WTC11 (cell line): ENCODE data around the gene SPDYE5. TPM values are rescaled to one million over a fixed set of nuclear protein-coding genes. Genes with fewer than 3 reads are reported as not detected.

Experiments used
- ATAC-seq: fragments of 200-7000 bp; cut with Tn5 transposase; 2 replicates; pipeline ENCODE4 v1.10.0; 2021; ENCODE audit warnings: mild to moderate bottlenecking, moderate library complexity
- CTCF ChIA-PET: fragments of 300-600 bp; sonication (Branson Sonifier 250); formaldehyde crosslinking; loops from one replicate; lab custom pipeline; 2021; ENCODE audit warnings: antibody characterized with exemption; lab: Charles Lee
- POLR2A ChIA-PET: fragments of 350-600 bp; sonication (Branson Sonifier 250); formaldehyde crosslinking; loops from one replicate; lab custom pipeline; 2021; ENCODE audit warnings: antibody characterized with exemption; lab: Charles Lee
- DNase-seq: peaks from one replicate; pipeline ENCODE4 v3.0.0; 2021; ENCODE audit warnings: low spot score
- H3K27ac Mint-ChIP-seq: 2 replicates; pipeline ENCODE4 v1.8.0; 2021; ENCODE audit warnings: mixed read lengths
- H3K27me3 Mint-ChIP-seq: 2 replicates; pipeline ENCODE4 v1.8.0; 2021; ENCODE audit warnings: low read depth, mild to moderate bottlenecking, moderate library complexity, mixed read lengths
- H3K36me3 Mint-ChIP-seq: 2 replicates; pipeline ENCODE4 v1.8.0; 2021; ENCODE audit warnings: mixed read lengths
- H3K4me1 Mint-ChIP-seq: 2 replicates; pipeline ENCODE4 v1.8.0; 2022; ENCODE audit warnings: mixed read lengths
- H3K4me3 Mint-ChIP-seq: 2 replicates; pipeline ENCODE4 v1.8.0; 2021; ENCODE audit warnings: mild to moderate bottlenecking, moderate library complexity, mixed read lengths
- H3K9me3 Mint-ChIP-seq: 2 replicates; pipeline ENCODE4 v1.8.0; 2021; ENCODE audit warnings: mixed read lengths
- ATF1 ChIP-seq: sonication (generic); formaldehyde crosslinking; IDR thresholded peaks from 2 replicates; pipeline ENCODE4 v1.8.1; 2023; ENCODE audit warnings: mild to moderate bottlenecking, moderate library complexity, missing genetic modification reagents
- ATF6 ChIP-seq: sonication (generic); formaldehyde crosslinking; IDR thresholded peaks from 2 replicates; pipeline ENCODE4 v1.8.1; 2023; ENCODE audit warnings: mild to moderate bottlenecking, missing genetic modification reagents
- CREB1 ChIP-seq: sonication (generic); formaldehyde crosslinking; IDR thresholded peaks from 2 replicates; pipeline ENCODE4 v1.8.0; 2023; ENCODE audit warnings: mild to moderate bottlenecking, missing genetic modification reagents
- FOXK1 ChIP-seq: sonication (generic); formaldehyde crosslinking; IDR thresholded peaks from 2 replicates; pipeline ENCODE4 v1.8.0; 2022; ENCODE audit warnings: mild to moderate bottlenecking, moderate library complexity, missing genetic modification reagents
- FOXP1 ChIP-seq: sonication (generic); formaldehyde crosslinking; IDR thresholded peaks from 2 replicates; pipeline ENCODE4 v1.8.0; 2022; ENCODE audit warnings: missing genetic modification reagents, mild to moderate bottlenecking, moderate library complexity, borderline replicate concordance
- IRF2 ChIP-seq: sonication (generic); formaldehyde crosslinking; IDR thresholded peaks from 2 replicates; pipeline ENCODE4 v1.8.0; 2022; ENCODE audit warnings: low read depth, missing genetic modification reagents, borderline replicate concordance
- KAT7 ChIP-seq: sonication (generic); formaldehyde crosslinking; IDR thresholded peaks from 2 replicates; pipeline ENCODE4 v1.8.1; 2023; ENCODE audit warnings: missing genetic modification reagents, mild to moderate bottlenecking, borderline replicate concordance
- PRRX2 ChIP-seq: fragments of 250-450 bp; sonication (Bioruptor Pico); IDR thresholded peaks from 2 replicates; pipeline ENCODE4 v1.8.0; 2021; ENCODE audit warnings: mild to moderate bottlenecking
- RORB ChIP-seq: fragments of 250-450 bp; sonication (Bioruptor Pico); IDR thresholded peaks from 2 replicates; pipeline ENCODE4 v1.9.0; 2021; ENCODE audit warnings: mild to moderate bottlenecking
- TCF7 ChIP-seq: sonication (generic); formaldehyde crosslinking; IDR thresholded peaks from 2 replicates; pipeline ENCODE4 v1.8.0; 2022; ENCODE audit warnings: mild to moderate bottlenecking, low read depth, missing genetic modification reagents, moderate library complexity
- USF2 ChIP-seq: sonication (generic); formaldehyde crosslinking; IDR thresholded peaks from 2 replicates; pipeline ENCODE4 v1.8.1; 2023; ENCODE audit warnings: mild to moderate bottlenecking, missing genetic modification reagents, moderate library complexity
- ZMAT4 ChIP-seq: fragments of 250-450 bp; sonication (Bioruptor Pico); IDR thresholded peaks from 2 replicates; pipeline ENCODE4 v1.9.0; 2021; ENCODE audit warnings: mild to moderate bottlenecking
- ZNF121 ChIP-seq: sonication (generic); formaldehyde crosslinking; IDR thresholded peaks from 2 replicates; pipeline ENCODE4 v1.8.0; 2023; ENCODE audit warnings: missing genetic modification reagents
- ZNF263 ChIP-seq: sonication (generic); formaldehyde crosslinking; IDR thresholded peaks from 2 replicates; pipeline ENCODE4 v1.8.1; 2022; ENCODE audit warnings: low read depth, mild to moderate bottlenecking, moderate library complexity, missing genetic modification reagents
- ZNF532 ChIP-seq: fragments of 250-450 bp; sonication (Bioruptor Pico); IDR thresholded peaks from 2 replicates; pipeline ENCODE4 v1.9.0; 2021; ENCODE audit warnings: mild to moderate bottlenecking, borderline replicate concordance
- ZSCAN18 ChIP-seq: fragments of 250-450 bp; sonication (Bioruptor Pico); IDR thresholded peaks from 2 replicates; pipeline ENCODE4 v2.1.2; 2022; ENCODE audit warnings: mild to moderate bottlenecking, moderate library complexity
- total RNA-seq: library from RNA; stranded (reverse); gene quantifications from 3 replicates; pipeline ENCODE4 v1.2.3, GENCODE V29; 2021
- TF ChIP-seq, protein P1 (sequence below): sonication (generic); formaldehyde crosslinking; IDR thresholded peaks from 2 replicates; pipeline ENCODE4 v1.8.1; 2023; ENCODE audit warnings: mild to moderate bottlenecking, missing genetic modification reagents, moderate library complexity
- TF ChIP-seq, protein P2 (sequence below): sonication (generic); formaldehyde crosslinking; IDR thresholded peaks from 2 replicates; pipeline ENCODE4 v1.8.1; 2022; ENCODE audit warnings: missing genetic modification reagents, borderline replicate concordance

The SPDYE5 gene
- total RNA-seq, 1 experiment from 2014 or later, result not detected

DNA sequence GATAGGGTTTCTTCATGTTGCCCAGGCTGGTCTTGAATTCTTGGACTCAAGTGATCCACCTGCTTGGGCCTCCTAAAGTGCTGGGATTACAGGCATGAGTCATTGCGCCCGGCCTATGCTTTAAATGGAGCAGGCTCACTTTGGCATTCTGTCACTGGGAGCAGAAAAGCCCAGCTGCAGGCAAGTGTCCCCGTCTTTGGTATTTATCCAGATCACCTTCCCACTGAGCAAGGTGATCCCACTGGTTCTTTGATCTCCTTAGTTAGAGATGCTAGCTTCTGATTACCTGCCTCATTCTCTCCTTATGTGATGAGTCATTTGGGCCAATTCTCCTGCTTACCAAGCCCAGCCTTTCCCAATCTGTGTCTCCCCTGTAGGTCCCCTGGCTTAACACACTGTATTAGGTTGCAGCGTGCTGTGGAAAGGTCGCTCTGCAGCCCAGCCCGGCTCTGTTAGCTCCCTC is 39.3 kb downstream of the SPDYE5 start:
- peaks cover 12% of the 10 kb centered on the region for H3K4me1 Mint-ChIP-seq
- ChIA-PET CTCF (interaction anchor here (0.6 kb wide), 2 partner anchors 28 to 231 kb away, joined by 3 read pairs; no protein-coding TSS in a partner anchor), POLR2A (interaction anchor here (0.6 to 1.1 kb wide), 2 partner anchors 448 to 516 kb away, joined by 3 to 6 read pairs; partner anchors contain the start of gene STYXL1)
- DNase-seq, result peak; percentile 18
- peak overlapping the region; percentile 59; the same call in 1 of the 2 replicates for H3K27ac Mint-ChIP-seq
- no peaks in the 10 kb centered on the region for H3K9me3 Mint-ChIP-seq
- no peak overlapping the region for H3K4me3 Mint-ChIP-seq
- peaks cover 9% of the 10 kb centered on the region for H3K36me3 Mint-ChIP-seq
- no peaks in the 10 kb centered on the region for H3K27me3 Mint-ChIP-seq
- peak; percentile 9 for ATAC-seq
- TF ChIP-seq, protein P1, sequence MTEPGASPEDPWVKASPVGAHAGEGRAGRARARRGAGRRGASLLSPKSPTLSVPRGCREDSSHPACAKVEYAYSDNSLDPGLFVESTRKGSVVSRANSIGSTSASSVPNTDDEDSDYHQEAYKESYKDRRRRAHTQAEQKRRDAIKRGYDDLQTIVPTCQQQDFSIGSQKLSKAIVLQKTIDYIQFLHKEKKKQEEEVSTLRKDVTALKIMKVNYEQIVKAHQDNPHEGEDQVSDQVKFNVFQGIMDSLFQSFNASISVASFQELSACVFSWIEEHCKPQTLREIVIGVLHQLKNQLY (CRISPR knock-in tag), result no peak
- TF ChIP-seq FOXK1 (CRISPR knock-in tag), result no peak
- no peak for TF ChIP-seq CREB1 (CRISPR knock-in tag)
- no peak for TF ChIP-seq KAT7 (CRISPR knock-in tag)
- TF ChIP-seq ZNF532 (CRISPR knock-in tag), result no peak
- TF ChIP-seq ZNF263 (CRISPR knock-in tag), result no peak
- TF ChIP-seq USF2 (CRISPR knock-in tag), result no peak
- TF ChIP-seq, protein P2, sequence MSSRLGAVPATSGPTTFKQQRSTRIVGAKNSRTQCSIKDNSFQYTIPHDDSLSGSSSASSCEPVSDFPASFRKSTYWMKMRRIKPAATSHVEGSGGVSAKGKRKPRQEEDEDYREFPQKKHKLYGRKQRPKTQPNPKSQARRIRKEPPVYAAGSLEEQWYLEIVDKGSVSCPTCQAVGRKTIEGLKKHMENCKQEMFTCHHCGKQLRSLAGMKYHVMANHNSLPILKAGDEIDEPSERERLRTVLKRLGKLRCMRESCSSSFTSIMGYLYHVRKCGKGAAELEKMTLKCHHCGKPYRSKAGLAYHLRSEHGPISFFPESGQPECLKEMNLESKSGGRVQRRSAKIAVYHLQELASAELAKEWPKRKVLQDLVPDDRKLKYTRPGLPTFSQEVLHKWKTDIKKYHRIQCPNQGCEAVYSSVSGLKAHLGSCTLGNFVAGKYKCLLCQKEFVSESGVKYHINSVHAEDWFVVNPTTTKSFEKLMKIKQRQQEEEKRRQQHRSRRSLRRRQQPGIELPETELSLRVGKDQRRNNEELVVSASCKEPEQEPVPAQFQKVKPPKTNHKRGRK (CRISPR knock-in tag), result no peak
- no peak for TF ChIP-seq IRF2 (CRISPR knock-in tag)
- TF ChIP-seq TCF7 (CRISPR knock-in tag), result no peak
- no peak for TF ChIP-seq ATF6 (CRISPR knock-in tag)

GRCh38 chr7:75532639-75533038 is 40.5 kb downstream of the SPDYE5 start:
- H3K4me3 Mint-ChIP-seq, result no peak overlapping the region
- peaks cover 19% of the 10 kb centered on the region for H3K36me3 Mint-ChIP-seq
- no peak overlapping the region for H3K27ac Mint-ChIP-seq
- CTCF ChIA-PET, result no interaction called here
- no peak for ATAC-seq
- POLR2A ChIA-PET, result no interaction called here
- peaks cover 6% of the 10 kb centered on the region for H3K4me1 Mint-ChIP-seq
- DNase-seq, result no peak
- H3K27me3 Mint-ChIP-seq, result no peaks in the 10 kb centered on the region
- H3K9me3 Mint-ChIP-seq, result no peaks in the 10 kb centered on the region
- TF ChIP-seq FOXP1 (CRISPR knock-in tag) (no peak), ZMAT4 (CRISPR knock-in tag) (no peak), KAT7 (CRISPR knock-in tag) (no peak), ZSCAN18 (CRISPR knock-in tag) (no peak), RORB (CRISPR knock-in tag) (no peak), ATF1 (CRISPR knock-in tag) (no peak), ZNF121 (CRISPR knock-in tag) (peak; percentile 81), PRRX2 (no peak)
